Measurements from ENCODE around the gene OSGIN1. TPM values are rescaled to one million over a fixed set of nuclear protein-coding genes. Genes with fewer than 3 reads are reported as not detected.

Gene OSGIN1
- total RNA-seq, 1 donor from 2014 or later, result not detected

- DNase-seq (ENCODE audit: low spot score), result peak; percentile 73
These were observed 3.6 kb downstream of the OSGIN1 start for GRCh38 chr16:83956336-83957289.

DNA sequence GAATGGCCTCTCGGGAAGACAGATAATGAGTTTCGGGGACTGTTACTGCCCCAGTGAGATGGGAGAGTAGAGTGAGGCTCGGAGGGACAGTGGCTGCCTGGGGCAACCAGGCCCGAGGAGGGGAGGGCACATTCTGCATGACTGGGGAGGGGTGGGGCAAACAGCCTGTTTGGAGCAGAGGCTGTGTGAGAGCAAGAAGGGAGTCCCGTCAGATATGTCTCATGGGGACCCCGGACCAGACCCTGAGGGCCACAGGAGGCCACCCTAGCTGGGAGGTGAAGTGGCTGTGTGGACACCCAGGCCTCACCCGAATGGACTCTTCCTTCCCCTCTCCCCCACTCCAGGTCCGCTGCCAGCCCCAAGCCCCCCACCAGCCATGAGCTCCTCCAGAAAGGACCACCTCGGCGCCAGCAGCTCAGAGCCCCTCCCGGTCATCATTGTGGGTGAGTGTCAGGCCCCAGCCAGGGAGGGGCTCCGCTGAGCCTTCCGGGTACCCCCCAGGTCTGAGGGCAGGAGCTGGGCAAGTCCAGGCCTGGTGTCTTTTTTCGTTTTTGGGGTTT is 4.3 kb downstream of the OSGIN1 start:
- DNase-seq (ENCODE audit: low spot score), result no peak

DNA sequence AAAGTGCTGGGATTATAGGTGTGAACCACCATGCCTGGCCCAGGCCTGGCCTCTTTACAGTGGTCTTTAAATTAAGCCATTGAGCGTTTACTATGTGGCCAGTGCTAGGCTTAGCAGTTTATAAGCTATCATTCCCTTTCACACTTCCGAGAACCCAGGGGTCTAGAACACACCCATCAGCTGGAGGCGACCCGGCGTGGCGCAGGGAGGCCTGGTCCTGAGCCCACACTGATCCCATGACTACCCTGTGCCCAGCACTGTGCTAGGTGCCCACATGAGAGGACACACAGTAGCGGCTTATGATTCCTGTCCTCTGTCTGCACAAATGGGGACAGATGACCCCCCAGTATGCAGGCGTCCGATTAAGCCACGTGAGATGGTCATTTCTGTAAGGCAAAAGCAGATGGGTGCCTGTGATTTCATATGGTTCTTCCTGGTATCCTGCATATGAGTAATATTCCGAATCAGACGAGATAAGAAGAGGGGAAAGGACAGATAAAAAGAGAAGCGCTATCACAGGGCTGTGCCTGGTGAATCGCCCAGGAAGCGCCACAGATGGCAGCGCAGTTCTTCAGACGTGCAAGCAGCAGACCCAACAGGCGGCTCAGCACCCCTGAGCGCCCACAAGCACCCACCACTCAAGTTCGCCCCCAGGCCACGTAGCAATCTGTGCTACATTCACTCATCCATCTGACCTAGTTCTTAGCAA is 5.3 kb downstream of the OSGIN1 start:
- DNase-seq (ENCODE audit: low spot score), result peak; percentile 63

DNA sequence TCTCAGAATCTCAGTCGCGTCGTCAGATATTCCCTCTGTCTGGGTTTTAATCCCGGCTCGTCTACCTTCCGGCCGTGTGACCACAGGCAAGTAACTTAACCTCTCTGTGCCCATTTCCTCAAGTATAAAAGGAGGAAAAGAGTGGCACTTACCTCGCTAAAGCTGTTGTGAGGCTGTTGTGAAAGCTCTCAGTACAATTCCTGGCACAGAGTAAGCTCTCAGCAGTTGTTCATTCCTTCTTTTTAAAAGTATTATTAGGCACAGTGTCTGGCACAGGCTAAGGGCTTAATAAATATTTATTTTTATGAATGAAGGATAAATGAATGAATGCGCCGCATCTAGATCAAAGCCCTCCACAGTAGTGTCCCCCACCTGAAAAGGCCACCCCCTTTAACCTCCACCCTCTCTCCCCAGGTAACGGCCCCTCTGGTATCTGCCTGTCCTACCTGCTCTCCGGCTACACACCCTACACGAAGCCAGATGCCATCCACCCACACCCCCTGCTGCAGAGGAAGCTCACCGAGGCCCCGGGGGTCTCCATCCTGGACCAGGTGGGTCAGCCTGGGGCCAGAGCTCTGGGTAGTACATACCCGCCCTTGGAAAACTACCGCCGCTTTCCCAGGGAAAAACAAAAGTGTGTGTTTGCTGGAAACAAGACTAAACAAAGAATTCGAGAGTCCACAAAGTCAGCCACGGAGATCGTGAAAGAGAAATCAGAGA is 6.0 kb downstream of the OSGIN1 start:
- DNase-seq (ENCODE audit: low spot score), result peak; percentile 53

- no peak for DNase-seq (ENCODE audit: low spot score)
These were observed 6.8 kb downstream of the OSGIN1 start for GRCh38 chr16:83959656-83960434.

DNA sequence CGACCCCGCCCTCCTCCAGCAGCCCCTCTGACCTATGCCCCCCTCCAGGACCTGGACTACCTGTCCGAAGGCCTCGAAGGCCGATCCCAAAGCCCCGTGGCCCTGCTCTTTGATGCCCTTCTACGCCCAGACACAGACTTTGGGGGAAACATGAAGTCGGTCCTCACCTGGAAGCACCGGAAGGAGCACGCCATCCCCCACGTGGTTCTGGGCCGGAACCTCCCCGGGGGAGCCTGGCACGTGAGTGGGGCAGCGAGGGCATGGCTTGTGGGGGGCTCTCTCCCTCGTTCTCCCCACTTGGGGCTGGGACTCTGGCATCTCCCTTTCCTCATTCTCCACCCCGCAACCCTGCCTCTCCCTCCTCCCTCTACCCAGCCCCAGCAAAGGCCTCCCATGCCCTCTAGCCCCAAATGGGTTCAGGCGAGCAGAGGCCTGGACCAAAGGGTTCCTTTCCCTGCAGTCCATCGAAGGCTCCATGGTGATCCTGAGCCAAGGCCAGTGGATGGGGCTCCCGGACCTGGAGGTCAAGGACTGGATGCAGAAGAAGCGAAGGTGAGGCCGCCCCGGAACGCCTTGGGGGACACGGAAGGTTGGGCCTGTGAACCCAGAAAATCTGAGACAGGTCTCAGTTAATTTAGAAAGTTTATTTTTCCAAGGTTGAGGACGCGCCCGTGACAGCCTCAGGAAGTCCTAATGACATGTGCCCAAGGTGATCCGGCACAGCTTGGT is 7.6 kb downstream of the OSGIN1 start:
- DNase-seq (ENCODE audit: low spot score), result no peak

DNA sequence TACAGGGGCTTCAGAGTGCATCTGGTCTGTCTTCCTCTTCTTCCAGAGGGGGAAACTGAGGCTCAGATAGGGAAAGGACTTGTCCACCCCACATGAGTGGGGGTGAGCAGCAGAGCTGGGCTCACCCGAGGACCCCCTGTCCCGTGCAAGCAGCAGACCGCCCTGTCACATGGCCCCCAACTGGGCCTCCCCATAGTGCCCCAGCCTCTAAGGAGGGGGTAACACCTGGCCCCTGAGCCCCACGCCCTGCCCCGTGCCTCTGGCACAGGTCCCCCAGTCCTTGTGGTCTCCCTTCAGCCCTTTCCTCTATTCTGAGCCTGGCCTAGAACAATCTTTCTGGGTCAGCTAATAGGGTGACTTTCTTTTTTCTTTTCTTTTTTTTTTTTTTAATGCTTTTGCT is 8.6 kb downstream of the OSGIN1 start:
- DNase-seq (ENCODE audit: low spot score), result no peak

- DNase-seq (ENCODE audit: low spot score), result no peak
These were observed 10.5 kb downstream of the OSGIN1 start for GRCh38 chr16:83963277-83964119.

- no peak for DNase-seq (ENCODE audit: low spot score)
These were observed 11.8 kb downstream of the OSGIN1 start for GRCh38 chr16:83964684-83965443.

DNA sequence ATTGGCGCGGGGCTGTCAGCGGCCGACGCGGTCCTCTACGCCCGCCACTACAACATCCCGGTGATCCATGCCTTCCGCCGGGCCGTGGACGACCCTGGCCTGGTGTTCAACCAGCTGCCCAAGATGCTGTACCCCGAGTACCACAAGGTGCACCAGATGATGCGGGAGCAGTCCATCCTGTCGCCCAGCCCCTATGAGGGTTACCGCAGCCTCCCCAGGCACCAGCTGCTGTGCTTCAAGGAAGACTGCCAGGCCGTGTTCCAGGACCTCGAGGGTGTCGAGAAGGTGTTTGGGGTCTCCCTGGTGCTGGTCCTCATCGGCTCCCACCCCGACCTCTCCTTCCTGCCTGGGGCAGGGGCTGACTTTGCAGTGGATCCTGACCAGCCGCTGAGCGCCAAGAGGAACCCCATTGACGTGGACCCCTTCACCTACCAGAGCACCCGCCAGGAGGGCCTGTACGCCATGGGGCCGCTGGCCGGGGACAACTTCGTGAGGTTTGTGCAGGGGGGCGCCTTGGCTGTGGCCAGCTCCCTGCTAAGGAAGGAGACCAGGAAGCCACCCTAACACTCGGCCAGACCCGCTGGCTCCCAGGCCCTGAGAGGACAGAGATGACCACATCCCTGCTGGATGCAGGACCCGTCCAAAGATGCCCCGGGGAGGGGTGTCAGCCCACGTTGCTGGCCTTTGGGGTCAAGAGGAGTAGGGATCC is 12.6 kb downstream of the OSGIN1 start:
- no peak for DNase-seq (ENCODE audit: low spot score)

DNA sequence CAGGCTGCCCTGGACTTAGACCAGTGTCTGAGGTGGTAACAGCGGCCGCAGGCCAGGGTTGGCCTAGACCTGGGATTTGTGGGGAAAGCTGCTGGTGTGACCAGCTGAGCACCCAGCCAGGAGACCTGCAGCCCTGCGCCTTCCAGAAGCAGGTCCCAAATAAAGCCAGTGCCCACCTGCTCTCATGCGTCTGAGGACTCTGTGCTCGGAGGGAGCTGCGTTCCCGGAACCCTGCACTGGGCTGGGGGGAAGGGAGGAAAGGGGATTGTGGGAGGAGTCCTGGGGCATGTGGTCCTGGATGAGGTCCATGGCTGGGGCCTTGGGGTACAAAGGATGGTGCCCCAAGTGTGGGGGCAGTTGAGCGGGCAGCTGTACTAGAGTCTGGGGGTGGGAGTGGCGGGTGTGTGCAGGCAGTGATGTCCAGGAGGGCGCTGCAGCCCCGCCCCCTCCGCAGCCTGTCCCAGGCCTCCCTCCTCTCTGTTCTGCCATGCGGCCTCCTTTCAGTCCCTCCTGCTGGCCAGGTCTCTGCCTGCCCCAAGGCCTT is 13.2 kb downstream of the OSGIN1 start:
- no peak for DNase-seq (ENCODE audit: low spot score)

DNA sequence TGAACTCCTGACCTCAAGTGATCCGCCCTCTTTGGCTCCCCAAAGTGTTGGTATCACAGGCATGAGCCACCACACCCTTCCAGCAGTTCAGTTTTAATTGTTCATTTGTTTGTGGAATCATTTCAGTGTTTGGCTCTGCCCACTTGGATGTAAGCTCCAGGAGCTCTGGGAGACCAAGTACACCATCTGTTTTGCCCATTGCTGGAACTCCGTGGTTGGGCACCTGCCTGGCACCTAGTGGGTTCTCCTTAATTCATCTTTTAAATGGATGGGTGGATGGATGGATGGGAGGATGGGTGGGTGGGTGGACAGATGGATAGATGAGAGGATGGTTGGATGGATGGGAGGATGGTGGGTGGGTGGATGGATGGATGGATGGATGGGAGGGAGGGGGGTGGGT is 14.1 kb downstream of the OSGIN1 start:
- no peak for DNase-seq (ENCODE audit: low spot score)

DNA sequence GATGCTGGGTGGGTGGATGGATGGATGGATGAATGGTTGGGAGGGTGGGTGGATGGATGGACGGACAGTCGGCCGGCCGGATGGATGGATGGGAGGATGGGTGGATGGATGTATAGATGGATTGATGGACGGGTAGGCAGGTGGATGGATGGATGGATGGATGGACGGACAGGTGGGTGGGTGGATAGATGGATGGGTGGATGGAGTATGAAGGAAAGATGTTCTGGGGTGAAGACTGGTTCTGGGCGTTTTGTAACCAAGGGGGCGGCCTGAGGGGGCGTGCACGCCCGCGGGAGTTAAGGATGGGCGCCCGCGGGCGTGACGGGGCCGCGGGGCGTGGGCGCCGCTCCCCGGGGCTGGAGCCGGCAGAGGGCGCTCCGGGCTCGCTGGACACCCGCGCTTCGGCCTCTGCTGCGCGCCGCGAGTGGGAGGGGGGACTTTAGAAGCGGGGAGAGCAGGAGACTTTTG is 14.8 kb downstream of the OSGIN1 start, which contains the start of gene NECAB2:
NECAB2 (plus strand) TSS at position 407 of the 468 bp plus-strand sequence. CDS start 405 bp downstream, outside the sequence.
- DNase-seq (ENCODE audit: low spot score), result peak; percentile 25

GRCh38 chr16:83968306-83968851 is 15.3 kb downstream of the OSGIN1 start:
- DNase-seq (ENCODE audit: low spot score), result no peak

GRCh38 chr16:83968891-83969649 is 16.0 kb downstream of the OSGIN1 start:
- no peak for DNase-seq (ENCODE audit: low spot score)

- no peak for DNase-seq (ENCODE audit: low spot score)
These were observed 16.9 kb downstream of the OSGIN1 start for GRCh38 chr16:83969771-83970429.
